HepG2 (cell line): ENCODE results near the gene NSF. TPM values are rescaled to one million over a fixed set of nuclear protein-coding genes. Genes with fewer than 3 reads are reported as not detected.

Experiments
- FIP1L1 ChIP-seq: fragments of 200-400 bp; formaldehyde crosslinking; IDR thresholded peaks from 2 replicates; pipeline ENCODE4 v1.6.1; 2018; ENCODE audit warnings: low read depth, mild to moderate bottlenecking, low read length, moderate library complexity, borderline replicate concordance; ENCODE audit not compliant: insufficient read depth
- GTF2F1 ChIP-seq: fragments of 150-350 bp; IDR thresholded peaks from 2 replicates; pipeline ENCODE4 v1.6.1; 2014; ENCODE audit warnings: low read length
- HDAC1 ChIP-seq: sonication (generic); formaldehyde crosslinking; IDR thresholded peaks from 2 replicates; pipeline ENCODE4 v1.5.1; 2020; ENCODE audit warnings: mild to moderate bottlenecking, missing genetic modification reagents
- HMG20B ChIP-seq: conservative IDR thresholded peaks from 2 replicates; pipeline ENCODE4 v1.6.1; 2016; ENCODE audit warnings: missing genetic modification reagents, missing compliant biosample characterization
- IKZF5 ChIP-seq: IDR thresholded peaks from 2 replicates; pipeline ENCODE4 v1.6.1; 2018; ENCODE audit warnings: missing genetic modification reagents, mild to moderate bottlenecking, missing compliant biosample characterization
- ISX ChIP-seq: sonication (generic); formaldehyde crosslinking; conservative IDR thresholded peaks from 2 replicates; pipeline ENCODE4 v1.5.0; 2020; ENCODE audit warnings: missing genetic modification reagents
- KAT8 ChIP-seq: IDR thresholded peaks from 2 replicates; pipeline ENCODE4 v1.6.1; 2016; ENCODE audit warnings: missing genetic modification reagents, missing compliant biosample characterization
- KDM3A ChIP-seq: IDR thresholded peaks from 2 replicates; pipeline ENCODE4 v1.6.1; 2018; ENCODE audit warnings: low read depth, missing compliant biosample characterization
- LRRFIP1 ChIP-seq: sonication (generic); formaldehyde crosslinking; conservative IDR thresholded peaks from 2 replicates; pipeline ENCODE4 v1.4.0; 2020; ENCODE audit warnings: missing genetic modification reagents
- MAX ChIP-seq: IDR thresholded peaks from 2 replicates; pipeline ENCODE4 v1.6.1; 2012; ENCODE audit warnings: inconsistent platforms
- MED13 ChIP-seq: sonication (generic); formaldehyde crosslinking; IDR thresholded peaks from 2 replicates; pipeline ENCODE4 v1.5.0; 2020; ENCODE audit warnings: missing genetic modification reagents
- NAIF1 ChIP-seq: sonication (generic); formaldehyde crosslinking; IDR thresholded peaks from 2 replicates; pipeline ENCODE4 v1.5.0; 2020; ENCODE audit warnings: mild to moderate bottlenecking, missing genetic modification reagents, borderline replicate concordance
- NCOA5 ChIP-seq: sonication (generic); formaldehyde crosslinking; IDR thresholded peaks from 2 replicates; pipeline ENCODE4 v1.4.0; 2020; ENCODE audit warnings: missing genetic modification reagents
- SALL1 ChIP-seq: sonication (generic); formaldehyde crosslinking; IDR thresholded peaks from 2 replicates; pipeline ENCODE4 v1.8.0; 2022; ENCODE audit warnings: mild to moderate bottlenecking, missing genetic modification reagents
- TFE3 ChIP-seq: IDR thresholded peaks from 2 replicates; pipeline ENCODE4 v1.6.1; 2016
- ZNF235 ChIP-seq: sonication (generic); formaldehyde crosslinking; IDR thresholded peaks from 2 replicates; pipeline ENCODE4 v1.8.1; 2023; ENCODE audit warnings: mild to moderate bottlenecking, missing genetic modification reagents, borderline replicate concordance
- ZNF644 ChIP-seq: IDR thresholded peaks from 2 replicates; pipeline ENCODE4 v1.6.1; 2016; ENCODE audit warnings: low read depth
- ZNF788 ChIP-seq: sonication (generic); formaldehyde crosslinking; IDR thresholded peaks from 2 replicates; pipeline ENCODE4 v1.5.0; 2020; ENCODE audit warnings: mild to moderate bottlenecking, missing genetic modification reagents, borderline replicate concordance
- ZSCAN25 ChIP-seq: sonication (generic); formaldehyde crosslinking; IDR thresholded peaks from 2 replicates; pipeline ENCODE4 v1.8.0; 2022; ENCODE audit warnings: mild to moderate bottlenecking, missing genetic modification reagents
- ZSCAN30 ChIP-seq: sonication (generic); formaldehyde crosslinking; IDR thresholded peaks from 2 replicates; pipeline ENCODE4 v1.5.0; 2020; ENCODE audit warnings: mild to moderate bottlenecking, missing genetic modification reagents
- polyA plus RNA-seq, 8 experiments: library from polyadenylated mRNA; depleted of rRNA in 3 of 8; stranded (reverse) in 7 of 8; unstranded in 1 of 8; fragments of >200 nt; fragmentation: Illumina TruSeq in 4 of 8; extraction: Trizol in 4 of 8; gene quantifications; 2 replicates each; pipeline versions ENCODE4 v1.2.1 to v1.2.3, GENCODE V29; 2011 to 2016; ENCODE audit warnings: low read depth in 4 of 8, missing spikeins in 1 of 8, mixed read lengths in 1 of 8; ENCODE audit not compliant: insufficient read depth in 1 of 8
- total RNA-seq, 5 experiments: library from RNA; depleted of rRNA; stranded (reverse); fragments of >200 nt; fragmentation: Illumina TruSeq; extraction: Trizol; gene quantifications; 2 replicates each; pipeline ENCODE4 v1.2.3, GENCODE V29; 2016; ENCODE audit warnings: low read depth in 1 of 5

Gene NSF
- total and polyA plus RNA-seq, 2 of the 13 experiments (the other 11 are each of a cell fraction or from before 2014, with no cell fraction given), result 21.9 to 37.8 TPM

- TF ChIP-seq KAT8 (CRISPR knock-in tag) (no peak), HDAC1 (CRISPR knock-in tag) (peak; percentile 3; the same call in 1 of the 2 replicates), KDM3A (CRISPR knock-in tag) (no peak), ZNF644 (CRISPR knock-in tag) (peak; percentile 44; the same call in 1 of the 2 replicates), IKZF5 (no peak), ISX (no peak), ZSCAN25 (CRISPR knock-in tag) (no peak), MAX (peak; percentile 72), MED13 (CRISPR knock-in tag) (no peak), ZNF235 (CRISPR knock-in tag) (no peak; the same call in 1 of the 2 replicates), GTF2F1 (no peak), ZNF788 (CRISPR knock-in tag) (0 out of 2 replicates have a peak, but pooled peaks have one; percentile 22), TFE3 (CRISPR knock-in tag) (no peak), ZSCAN30 (CRISPR knock-in tag) (no peak), NCOA5 (no peak), FIP1L1 (no peak), HMG20B (CRISPR knock-in tag) (no peak), SALL1 (CRISPR knock-in tag) (no peak), LRRFIP1 (no peak), NAIF1 (CRISPR knock-in tag) (no peak)
Observed at GRCh38 chr17:46772475-46773220, 182.2 kb downstream of the NSF start (continued).
